NCI-H146 (cell line): Measurements from ENCODE around the gene MSI1.

Source experiments
- DNase-seq: peaks from one replicate; lab custom pipeline; 2025; lab: John Stamatoyannopoulos, UW

MSI1 gene

DNA sequence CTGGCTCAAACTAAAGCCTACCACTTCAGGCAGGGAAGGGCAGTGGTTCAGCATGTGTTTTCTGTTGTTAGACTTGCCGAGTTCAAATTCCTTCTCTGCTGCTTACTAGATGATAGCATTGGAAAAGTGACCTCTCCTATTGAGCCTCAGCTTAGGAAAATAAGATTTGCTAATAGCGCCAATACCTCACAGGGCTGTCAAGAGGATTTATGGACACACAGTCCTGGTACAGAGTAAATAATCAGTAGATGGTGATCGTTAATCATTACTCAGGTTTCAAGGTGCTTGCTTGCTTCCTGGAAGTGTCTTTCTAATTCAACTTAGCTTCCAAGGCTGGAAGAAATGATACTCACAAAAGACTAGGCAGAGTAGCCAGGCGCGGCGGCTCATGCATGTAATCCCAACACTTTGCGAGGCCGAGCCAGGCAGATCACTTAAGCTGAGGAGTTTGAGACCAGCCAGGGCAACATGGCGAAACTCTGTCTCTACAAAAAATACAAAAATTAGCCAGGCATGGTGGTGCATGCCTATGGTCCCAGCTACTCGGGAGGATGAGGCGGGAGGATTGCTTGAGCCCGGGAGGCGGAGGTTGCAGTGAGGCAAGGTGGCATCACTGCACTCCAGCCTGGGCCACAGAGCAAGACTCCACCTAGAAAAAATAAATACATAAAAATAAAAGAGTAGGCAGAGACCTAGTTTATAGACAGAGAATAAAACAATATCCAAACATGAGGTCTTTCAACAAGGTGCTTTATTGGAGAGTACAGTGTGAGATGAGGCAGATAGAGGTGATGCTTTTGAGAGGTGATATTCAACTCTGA lies 47.4 kb downstream of the MSI1 start:
- DNase-seq, result no peak

- DNase-seq, result peak; percentile 100
These were observed 51.5 kb downstream of the MSI1 start for GRCh38 chr12:120317224-120318105.

DNA sequence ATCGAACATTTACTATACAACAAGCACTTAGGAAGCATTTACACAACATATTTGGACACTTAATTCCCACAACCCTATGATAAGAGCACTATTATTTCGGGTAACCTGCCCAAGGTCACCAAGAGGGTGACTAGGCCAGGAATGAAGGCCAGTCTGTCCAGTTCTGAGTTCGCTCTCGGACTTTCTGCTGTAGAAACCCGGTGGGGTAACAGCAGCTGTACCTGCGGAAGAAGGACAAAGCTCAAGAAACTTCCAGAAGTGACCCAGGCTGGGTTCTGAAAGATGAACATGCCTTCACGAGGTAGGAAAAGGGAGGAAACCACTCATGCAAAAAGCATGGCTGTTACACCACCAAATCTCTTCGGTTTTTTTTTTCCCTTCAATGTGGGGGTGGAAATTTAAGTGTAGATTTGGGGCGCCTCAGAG lies 52.2 kb downstream of the MSI1 start:
- no peak for DNase-seq

- DNase-seq, result no peak
These were observed 54.7 kb downstream of the MSI1 start for GRCh38 chr12:120314220-120314619.

DNA sequence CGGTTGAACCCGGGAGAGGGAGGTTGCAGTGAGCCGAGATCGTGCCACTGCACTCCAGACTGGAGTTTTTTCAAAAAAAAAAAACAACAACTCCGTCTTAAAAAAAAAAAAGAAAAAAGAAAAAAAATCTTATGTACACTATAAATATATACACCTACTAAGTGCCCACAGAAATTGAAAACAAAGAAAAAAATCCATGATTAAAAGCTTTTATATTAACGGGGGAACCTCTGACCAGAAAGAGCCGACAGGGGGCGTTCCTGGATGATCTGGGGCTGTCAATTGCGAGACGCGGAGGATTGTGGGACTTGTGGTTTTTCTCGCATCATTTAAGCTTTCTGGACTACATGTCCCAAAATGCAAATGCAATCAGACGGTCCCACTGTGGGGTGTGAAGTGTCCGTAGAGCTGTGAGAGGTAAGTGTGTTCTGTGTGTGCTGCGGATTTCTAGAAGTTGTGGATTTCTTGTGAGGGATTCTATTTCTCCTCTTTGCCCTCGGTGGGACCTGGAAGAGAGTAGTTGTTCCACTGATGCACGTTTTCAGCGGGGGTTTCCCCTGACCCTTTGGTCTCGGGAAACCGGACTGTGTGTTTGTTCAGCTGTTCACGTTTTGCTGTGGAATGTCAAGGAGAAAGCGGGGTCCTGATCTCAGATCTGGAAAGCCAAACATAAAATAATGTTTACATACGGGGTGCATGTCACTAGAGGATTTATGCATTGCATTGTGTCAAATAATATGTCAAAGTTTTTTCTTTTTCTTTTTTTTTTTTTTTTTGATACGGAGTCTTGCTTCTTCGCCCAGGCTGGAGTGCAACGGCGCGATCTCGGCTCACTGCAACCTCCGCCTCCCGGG lies 66.8 kb downstream of the MSI1 start, which contains the start of gene SIRT4:
Gene SIRT4 (plus strand): TSS at position 360 of the 854 bp plus-strand sequence. CDS start 1,241 bp downstream, outside the sequence.
- DNase-seq, result peak; percentile 92

DNA sequence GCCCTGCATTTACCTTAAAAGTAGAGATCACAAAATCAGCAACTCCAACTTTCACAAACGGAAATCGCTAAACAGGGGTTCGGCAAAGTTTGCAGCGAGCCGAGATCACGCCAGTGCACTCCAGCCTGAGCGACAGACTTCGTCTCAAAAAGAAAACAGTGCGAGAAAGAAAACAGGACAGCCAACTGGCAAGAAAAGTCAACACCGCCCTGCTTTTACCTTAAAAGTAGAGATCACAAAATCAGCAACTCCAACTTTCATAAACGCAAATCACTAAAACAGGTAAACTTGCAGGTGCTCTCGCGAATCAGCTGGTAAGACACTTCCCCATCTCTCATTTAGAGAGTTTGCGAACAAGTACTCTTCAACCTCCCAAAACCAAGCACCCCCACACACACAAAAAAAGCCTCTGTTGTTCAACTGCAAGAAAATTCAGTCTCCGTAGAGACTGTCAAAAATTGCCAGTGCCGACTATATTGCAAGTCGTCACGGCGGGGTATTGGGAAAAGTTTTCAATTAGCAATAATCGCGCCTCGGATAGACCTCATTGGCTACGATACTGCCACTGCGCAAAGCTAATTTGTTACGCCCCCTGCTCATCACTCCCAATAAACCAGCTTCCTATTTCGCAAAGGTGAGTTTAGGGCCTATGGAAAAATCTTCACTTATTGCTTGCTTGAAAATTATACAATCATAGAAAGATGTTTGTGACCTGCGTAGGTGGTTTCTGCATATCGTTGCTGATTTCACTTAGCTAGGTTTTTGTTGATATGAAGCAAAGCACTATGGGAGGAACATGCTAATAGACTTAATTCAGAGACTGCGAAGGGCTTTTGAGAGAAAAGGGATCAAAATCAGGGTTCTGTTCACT lies 76.1 kb downstream of the MSI1 start, which contains the start of gene RNU4-1:
Gene RNU4-1 (minus strand): TSS at position 577 of the 871 bp plus-strand sequence.
- DNase-seq, result peak; percentile 96

GRCh38 chr12:120292411-120292660 lies 76.6 kb downstream of the MSI1 start:
- DNase-seq, result no peak
